Prostate gland (tissue), 2 donors: ENCODE measurements around the gene GPR146. TPM values are rescaled to one million over a fixed set of nuclear protein-coding genes. Genes with fewer than 3 reads are reported as not detected.

Source experiments
- DNase-seq: peaks from one replicate; pipeline ENCODE4 v3.0.0-alpha.2; 2019; ENCODE audit warnings: low spot score
- H3K27ac ChIP-seq, 2 donors: fragments of 200-600 bp; sonication (generic); 2 replicates each; pipeline ENCODE4 v1.5.1; 2017 to 2019
- H3K27me3 ChIP-seq: fragments of 200-600 bp; sonication (generic); replicated peaks from 2 replicates; pipeline ENCODE4 v1.5.1; 2019; ENCODE audit not compliant: insufficient read depth
- H3K36me3 ChIP-seq, 2 donors: fragments of 200-600 bp; sonication (generic); 1 replicate in 1 of 2; 2 replicates in 1 of 2; pipeline versions ENCODE4 v1.5.1 to v1.8.1; 2017 to 2019
- H3K4me1 ChIP-seq: fragments of 200-600 bp; sonication (generic); replicated peaks from 2 replicates; pipeline ENCODE4 v1.5.1; 2019
- H3K4me3 ChIP-seq, 2 donors: fragments of 200-600 bp; sonication (generic); 2 replicates each; pipeline ENCODE4 v1.5.1; 2017 to 2019
- H3K9me3 ChIP-seq: fragments of 200-600 bp; sonication (generic); 2 replicates; pipeline ENCODE4 v1.5.1; 2017
- POLR2A ChIP-seq: fragments of 450-650 bp; IDR thresholded peaks from one replicate; pipeline ENCODE4 v1.6.1; 2016; ENCODE audit warnings: antibody characterized with exemption, mild to moderate bottlenecking
- POLR2AphosphoS5 ChIP-seq: sonication (generic); formaldehyde crosslinking; IDR thresholded peaks from one replicate; pipeline ENCODE4 v1.6.1; 2017; ENCODE audit warnings: antibody characterized with exemption
- WGBS: methylation state at CpG from one replicate; pipeline ENCODE4 v1.1.5; 2018; 5-methylcytosine and 5-hydroxymethylcytosine counted together
- intact Hi-C: fragments of 100-400 bp; cut with DNase I; formaldehyde crosslinking; loops from one replicate; pipeline ENCODE4 v1.14.2; 2022
- total RNA-seq, 2 donors: library from RNA; depleted of rRNA; stranded (reverse); fragments of >200 nt; gene quantifications; one replicate each; pipeline ENCODE4 v1.1.0, GENCODE V29; 2016
- TF ChIP-seq, protein P1 (sequence below), 4 experiments: fragments of 200-600 bp in 2 of 4; fragments of 450-650 bp in 2 of 4; sonication (generic) in 2 of 4; IDR thresholded peaks; 1 replicate in 3 of 4; 2 replicates in 1 of 4; pipeline ENCODE4 v1.5.1; 2016 to 2019; ENCODE audit warnings: antibody characterized with exemption in 4 of 4, mild to moderate bottlenecking in 2 of 4, moderate library complexity in 2 of 4

Gene GPR146
- total RNA-seq, 2 donors from 2014 or later, result 6.1 to 25.9 TPM

DNA sequence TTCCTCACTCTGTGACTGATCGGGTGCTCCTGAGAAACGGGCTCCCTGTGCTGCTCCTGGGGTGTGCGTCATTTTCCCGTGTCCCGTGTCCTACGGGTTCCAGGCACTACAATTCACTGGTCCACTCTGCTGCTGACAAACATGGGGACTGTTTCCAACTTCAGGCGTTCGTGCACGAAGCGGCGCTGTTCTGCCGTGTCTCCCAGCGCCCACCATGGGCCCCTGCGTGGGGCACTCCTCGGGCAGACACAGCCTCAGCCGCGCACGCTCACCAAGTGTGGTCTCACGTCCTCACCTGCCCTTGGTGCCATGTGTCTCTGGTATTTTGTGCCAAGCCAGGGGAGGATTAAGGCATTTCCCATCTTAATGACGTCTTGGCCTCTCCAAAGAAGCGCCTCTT, 19.0 kb downstream of the GPR146 start:
- Histone ChIP-seq H3K4me3 (no peak overlapping the region), H3K4me1 (no peaks in the 10 kb centered on the region), H3K27me3 (no peaks in the 10 kb centered on the region), H3K9me3 (no peaks in the 10 kb centered on the region), H3K36me3 (no peaks in the 10 kb centered on the region), H3K27ac (no peak overlapping the region)
- 88% methylated on average over 21 of the region's 21 CpGs for WGBS
- no peak for DNase-seq
- intact Hi-C loops, result no loop called here
- TF ChIP-seq POLR2AphosphoS5 (no peak), POLR2A (no peak)
- TF ChIP-seq, protein P1, sequence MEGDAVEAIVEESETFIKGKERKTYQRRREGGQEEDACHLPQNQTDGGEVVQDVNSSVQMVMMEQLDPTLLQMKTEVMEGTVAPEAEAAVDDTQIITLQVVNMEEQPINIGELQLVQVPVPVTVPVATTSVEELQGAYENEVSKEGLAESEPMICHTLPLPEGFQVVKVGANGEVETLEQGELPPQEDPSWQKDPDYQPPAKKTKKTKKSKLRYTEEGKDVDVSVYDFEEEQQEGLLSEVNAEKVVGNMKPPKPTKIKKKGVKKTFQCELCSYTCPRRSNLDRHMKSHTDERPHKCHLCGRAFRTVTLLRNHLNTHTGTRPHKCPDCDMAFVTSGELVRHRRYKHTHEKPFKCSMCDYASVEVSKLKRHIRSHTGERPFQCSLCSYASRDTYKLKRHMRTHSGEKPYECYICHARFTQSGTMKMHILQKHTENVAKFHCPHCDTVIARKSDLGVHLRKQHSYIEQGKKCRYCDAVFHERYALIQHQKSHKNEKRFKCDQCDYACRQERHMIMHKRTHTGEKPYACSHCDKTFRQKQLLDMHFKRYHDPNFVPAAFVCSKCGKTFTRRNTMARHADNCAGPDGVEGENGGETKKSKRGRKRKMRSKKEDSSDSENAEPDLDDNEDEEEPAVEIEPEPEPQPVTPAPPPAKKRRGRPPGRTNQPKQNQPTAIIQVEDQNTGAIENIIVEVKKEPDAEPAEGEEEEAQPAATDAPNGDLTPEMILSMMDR (IDR thresholded peaks at IDR 0.05), result no peak

DNA sequence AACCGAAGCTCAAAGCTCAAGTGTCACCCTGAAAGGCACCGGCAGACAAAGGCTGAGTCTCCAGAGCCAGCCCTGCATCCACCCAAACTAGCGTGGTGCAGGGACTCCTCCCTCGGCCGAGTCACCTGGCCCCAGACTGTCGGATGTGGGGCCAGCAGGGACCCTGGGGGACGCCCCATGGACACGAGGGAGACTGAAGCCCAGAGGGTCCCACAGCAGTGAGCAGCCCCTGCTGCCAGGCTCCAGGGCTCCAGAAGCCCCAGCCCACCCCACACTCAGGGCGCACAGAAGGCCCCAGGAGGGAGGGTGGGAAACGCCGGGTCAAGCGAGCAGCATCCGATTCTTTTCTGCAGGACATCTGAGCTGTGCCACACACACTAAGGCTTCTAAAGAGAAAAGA, 20.2 kb downstream of the GPR146 start:
- intact Hi-C loops, result no loop called here
- Histone ChIP-seq H3K27ac (no peak overlapping the region), H3K27me3 (no peaks in the 10 kb centered on the region), H3K9me3 (no peaks in the 10 kb centered on the region), H3K36me3 (no peaks in the 10 kb centered on the region), H3K4me3 (no peak overlapping the region), H3K4me1 (no peaks in the 10 kb centered on the region)
- no peak for TF ChIP-seq POLR2A
- TF ChIP-seq, protein P1 (IDR thresholded peaks at IDR 0.05), result no peak
- TF ChIP-seq POLR2AphosphoS5, result no peak
- WGBS, result 95% methylated on average over 10 of the region's 13 CpGs
- DNase-seq, result no peak

DNA sequence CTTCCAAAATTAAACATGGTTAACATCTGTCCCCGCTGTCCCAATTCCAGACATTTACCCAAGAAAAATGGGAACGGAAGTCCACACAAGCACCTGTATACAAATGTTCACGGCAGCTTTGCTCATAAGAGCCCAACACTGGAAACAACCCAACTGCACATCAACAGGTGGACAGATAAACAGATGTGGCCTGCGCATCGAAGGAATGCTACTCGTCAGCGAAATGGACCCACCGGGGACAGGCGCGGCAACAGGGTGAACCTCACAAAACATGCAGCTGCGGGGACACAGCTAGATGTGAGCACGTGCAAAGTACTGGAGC, 20.9 kb downstream of the GPR146 start:
- H3K4me3 ChIP-seq, result no peak overlapping the region
- TF ChIP-seq, protein P1 (IDR thresholded peaks at IDR 0.05), result no peak
- TF ChIP-seq POLR2A, result no peak
- TF ChIP-seq POLR2AphosphoS5, result no peak
- no peaks in the 10 kb centered on the region for H3K27me3 ChIP-seq
- WGBS, result 75% methylated on average over 12 of the region's 12 CpGs
- no peaks in the 10 kb centered on the region for H3K9me3 ChIP-seq
- intact Hi-C loops, result loop anchor here (1.0 kb wide), 1 partner anchor 72 kb away; no protein-coding TSS in a partner anchor
- no peaks in the 10 kb centered on the region for H3K4me1 ChIP-seq
- no peak for DNase-seq
- no peak overlapping the region for H3K27ac ChIP-seq
- no peaks in the 10 kb centered on the region for H3K36me3 ChIP-seq

GRCh38 chr7:1065585-1066241, 21.4 kb downstream of the GPR146 start:
- H3K4me1 ChIP-seq, result no peaks in the 10 kb centered on the region
- TF ChIP-seq, protein P1 (IDR thresholded peaks at IDR 0.05), result peak; percentile 80 to 98 (median 94)
- TF ChIP-seq POLR2A (no peak), POLR2AphosphoS5 (peak; percentile 67)
- H3K9me3 ChIP-seq, result no peaks in the 10 kb centered on the region
- no peak overlapping the region for H3K4me3 ChIP-seq
- H3K27ac ChIP-seq, result no peak overlapping the region
- no peaks in the 10 kb centered on the region for H3K27me3 ChIP-seq
- 15% methylated on average over 35 of the region's 48 CpGs for WGBS
- H3K36me3 ChIP-seq, result no peaks in the 10 kb centered on the region
- peak; percentile 78 for DNase-seq
- intact Hi-C loops, result loop anchor here (1.0 kb wide), 1 partner anchor 72 kb away; no protein-coding TSS in a partner anchor

- Histone ChIP-seq H3K9me3 (no peaks in the 10 kb centered on the region), H3K36me3 (no peaks in the 10 kb centered on the region), H3K27ac (no peak overlapping the region), H3K27me3 (no peaks in the 10 kb centered on the region), H3K4me3 (no peak overlapping the region), H3K4me1 (no peaks in the 10 kb centered on the region)
- TF ChIP-seq POLR2A (no peak), POLR2AphosphoS5 (no peak)
- TF ChIP-seq, protein P1 (IDR thresholded peaks at IDR 0.05), result no peak
- no peak for DNase-seq
- WGBS, result 73% methylated on average over 21 of the region's 21 CpGs
- intact Hi-C loops, result no loop called here
Measured at GRCh38 chr7:1066242-1066588, 21.9 kb downstream of the GPR146 start.
